Measurements from ENCODE around the gene TMEM80. TPM values are rescaled to one million over a fixed set of nuclear protein-coding genes. Genes with fewer than 3 reads are reported as not detected.

The TMEM80 gene
- polyA plus RNA-seq, 1 experiment = 19.5 TPM

DNA sequence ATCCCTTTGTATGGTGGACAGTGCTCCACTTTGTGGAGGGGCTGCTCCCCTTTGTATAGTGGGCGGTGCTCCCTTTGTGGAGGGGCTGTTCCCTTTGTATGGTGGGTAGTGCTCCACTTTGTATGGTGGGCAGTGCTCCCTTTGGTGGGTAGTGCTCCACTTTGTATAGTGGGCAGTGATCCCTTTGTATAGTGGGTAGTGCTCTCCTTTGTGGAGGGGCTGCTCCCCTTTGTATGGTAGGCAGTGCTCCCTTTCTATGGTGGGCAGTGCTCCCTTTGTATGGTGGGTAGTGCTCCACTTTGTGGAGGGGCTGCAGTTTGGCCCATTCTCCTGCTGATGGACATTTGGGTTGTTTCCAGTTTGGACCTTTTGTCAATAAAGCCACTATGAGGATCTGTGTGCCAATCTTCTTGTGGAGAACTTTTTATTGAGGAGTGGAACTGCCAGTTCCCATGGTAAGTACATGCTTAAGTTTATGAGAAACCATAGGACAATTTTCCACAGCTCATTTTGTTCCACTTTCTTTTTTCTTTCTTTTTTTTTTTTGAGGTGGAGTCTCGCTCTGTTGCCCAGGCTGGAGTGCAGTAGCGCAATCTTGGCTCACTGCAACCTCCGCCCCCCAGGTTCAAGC is 47.1 kb downstream of the TMEM80 start:
- TF ChIP-seq, protein P1, sequence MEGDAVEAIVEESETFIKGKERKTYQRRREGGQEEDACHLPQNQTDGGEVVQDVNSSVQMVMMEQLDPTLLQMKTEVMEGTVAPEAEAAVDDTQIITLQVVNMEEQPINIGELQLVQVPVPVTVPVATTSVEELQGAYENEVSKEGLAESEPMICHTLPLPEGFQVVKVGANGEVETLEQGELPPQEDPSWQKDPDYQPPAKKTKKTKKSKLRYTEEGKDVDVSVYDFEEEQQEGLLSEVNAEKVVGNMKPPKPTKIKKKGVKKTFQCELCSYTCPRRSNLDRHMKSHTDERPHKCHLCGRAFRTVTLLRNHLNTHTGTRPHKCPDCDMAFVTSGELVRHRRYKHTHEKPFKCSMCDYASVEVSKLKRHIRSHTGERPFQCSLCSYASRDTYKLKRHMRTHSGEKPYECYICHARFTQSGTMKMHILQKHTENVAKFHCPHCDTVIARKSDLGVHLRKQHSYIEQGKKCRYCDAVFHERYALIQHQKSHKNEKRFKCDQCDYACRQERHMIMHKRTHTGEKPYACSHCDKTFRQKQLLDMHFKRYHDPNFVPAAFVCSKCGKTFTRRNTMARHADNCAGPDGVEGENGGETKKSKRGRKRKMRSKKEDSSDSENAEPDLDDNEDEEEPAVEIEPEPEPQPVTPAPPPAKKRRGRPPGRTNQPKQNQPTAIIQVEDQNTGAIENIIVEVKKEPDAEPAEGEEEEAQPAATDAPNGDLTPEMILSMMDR (IDR thresholded peaks at IDR 0.05; ENCODE audit: insufficient read depth, low read depth, low read length) = no peak
- Histone ChIP-seq H3K4me3 (ENCODE audit: low read depth, low read length) (no peak overlapping the region), H3K27me3 (ENCODE audit: control insufficient read depth, insufficient read depth, low read length) (no peaks in the 10 kb centered on the region), H3K36me3 (ENCODE audit: control insufficient read depth, insufficient read depth, low read length) (no peaks in the 10 kb centered on the region)
- CTCF ChIA-PET = no interaction called here
- POLR2A ChIA-PET = no interaction called here
- no peak for DNase-seq (ENCODE audit: low read depth)

DNA sequence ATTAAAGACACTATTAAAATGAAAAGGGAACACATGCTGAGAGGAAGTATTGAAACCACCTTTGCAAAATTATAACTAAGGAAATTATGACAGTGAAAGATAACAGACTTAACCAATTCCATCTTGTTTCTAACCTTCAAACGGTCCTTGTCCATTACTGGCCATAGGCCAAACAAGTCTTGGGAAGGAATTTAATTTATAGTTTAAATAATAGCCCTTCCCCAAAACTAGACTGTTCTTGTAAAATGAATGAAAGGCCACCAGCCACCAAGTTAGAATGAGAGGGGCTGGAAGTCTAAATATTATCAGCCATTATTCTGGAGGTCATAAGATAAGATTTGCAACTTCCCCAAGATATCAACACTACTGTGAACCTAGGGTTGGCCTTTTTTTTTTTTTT is 49.8 kb downstream of the TMEM80 start:
- no peaks in the 10 kb centered on the region for H3K36me3 ChIP-seq (ENCODE audit: control insufficient read depth, insufficient read depth, low read length)
- no peaks in the 10 kb centered on the region for H3K27me3 ChIP-seq (ENCODE audit: control insufficient read depth, insufficient read depth, low read length)
- no peak overlapping the region for H3K4me3 ChIP-seq (ENCODE audit: low read depth, low read length)
- DNase-seq (ENCODE audit: low read depth) = no peak
- CTCF ChIA-PET = interaction anchor here (0.6 to 2.6 kb wide), 3 partner anchors 18 to 210 kb away, joined by 4 to 11 read pairs (median 5); no protein-coding TSS in a partner anchor
- TF ChIP-seq, protein P1 (IDR thresholded peaks at IDR 0.05; ENCODE audit: insufficient read depth, low read depth, low read length) = no peak
- POLR2A ChIA-PET = interaction anchor here (0.7 kb wide), 2 partner anchors 65 to 91 kb away, joined by 3 to 4 read pairs; no protein-coding TSS in a partner anchor

DNA sequence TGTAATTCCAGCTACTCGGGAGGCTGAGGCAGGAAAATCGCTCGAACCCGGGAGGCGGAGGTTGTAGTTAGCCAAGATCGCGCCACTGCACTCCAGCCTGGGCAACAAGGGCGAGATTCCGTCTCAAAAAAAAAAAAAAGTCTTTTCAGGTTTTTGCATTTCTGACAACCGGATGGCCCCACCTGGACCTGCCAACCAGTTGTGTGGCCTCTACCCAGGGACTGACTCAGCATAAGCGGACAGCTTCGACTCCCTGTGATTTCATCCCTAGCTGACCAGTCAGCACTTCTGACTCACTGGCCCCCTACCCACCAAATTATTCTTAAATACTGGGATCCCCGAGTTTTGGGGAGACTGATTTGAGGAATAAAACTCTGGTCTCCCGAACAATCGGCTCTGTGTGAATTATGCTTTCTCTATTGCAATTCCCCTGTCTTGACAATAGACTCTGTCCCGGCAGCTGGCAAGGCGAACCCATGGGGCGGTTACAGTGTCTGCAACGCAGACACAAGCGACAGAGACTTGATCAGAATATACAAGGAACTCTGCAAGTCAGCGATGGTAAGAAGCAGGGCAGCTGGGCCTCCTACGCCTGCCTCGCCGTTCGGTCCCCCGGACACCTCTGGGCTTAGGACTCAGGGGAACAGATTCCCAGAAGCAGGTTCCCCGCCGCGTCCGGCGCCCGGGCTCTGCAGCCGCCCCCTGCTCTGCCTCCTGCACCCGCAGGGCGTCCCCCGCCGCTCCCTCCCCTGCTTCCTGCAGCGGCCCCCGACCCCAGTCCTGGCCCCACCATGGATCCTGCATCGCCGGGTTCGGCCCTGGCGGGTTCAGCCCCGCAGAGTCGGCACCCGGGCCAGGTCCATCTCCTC is 50.9 kb downstream of the TMEM80 start:
- TF ChIP-seq, protein P1 (IDR thresholded peaks at IDR 0.05; ENCODE audit: insufficient read depth, low read depth, low read length) = no peak; the same call in 1 of the 2 replicates
- Histone ChIP-seq H3K27me3 (ENCODE audit: control insufficient read depth, insufficient read depth, low read length) (no peaks in the 10 kb centered on the region), H3K4me3 (ENCODE audit: low read depth, low read length) (peak overlapping the region; percentile 93), H3K36me3 (ENCODE audit: control insufficient read depth, insufficient read depth, low read length) (no peaks in the 10 kb centered on the region)
- ChIA-PET POLR2A (interaction anchor here (0.7 kb wide), 1 partner anchor 64 kb away, joined by 4 read pairs; no protein-coding TSS in a partner anchor), CTCF (interaction anchor here (0.6 to 4.4 kb wide), 12 partner anchors 9 to 192 kb away, joined by 3 to 20 read pairs (median 4); no protein-coding TSS in a partner anchor)
- DNase-seq (ENCODE audit: low read depth) = no peak

DNA sequence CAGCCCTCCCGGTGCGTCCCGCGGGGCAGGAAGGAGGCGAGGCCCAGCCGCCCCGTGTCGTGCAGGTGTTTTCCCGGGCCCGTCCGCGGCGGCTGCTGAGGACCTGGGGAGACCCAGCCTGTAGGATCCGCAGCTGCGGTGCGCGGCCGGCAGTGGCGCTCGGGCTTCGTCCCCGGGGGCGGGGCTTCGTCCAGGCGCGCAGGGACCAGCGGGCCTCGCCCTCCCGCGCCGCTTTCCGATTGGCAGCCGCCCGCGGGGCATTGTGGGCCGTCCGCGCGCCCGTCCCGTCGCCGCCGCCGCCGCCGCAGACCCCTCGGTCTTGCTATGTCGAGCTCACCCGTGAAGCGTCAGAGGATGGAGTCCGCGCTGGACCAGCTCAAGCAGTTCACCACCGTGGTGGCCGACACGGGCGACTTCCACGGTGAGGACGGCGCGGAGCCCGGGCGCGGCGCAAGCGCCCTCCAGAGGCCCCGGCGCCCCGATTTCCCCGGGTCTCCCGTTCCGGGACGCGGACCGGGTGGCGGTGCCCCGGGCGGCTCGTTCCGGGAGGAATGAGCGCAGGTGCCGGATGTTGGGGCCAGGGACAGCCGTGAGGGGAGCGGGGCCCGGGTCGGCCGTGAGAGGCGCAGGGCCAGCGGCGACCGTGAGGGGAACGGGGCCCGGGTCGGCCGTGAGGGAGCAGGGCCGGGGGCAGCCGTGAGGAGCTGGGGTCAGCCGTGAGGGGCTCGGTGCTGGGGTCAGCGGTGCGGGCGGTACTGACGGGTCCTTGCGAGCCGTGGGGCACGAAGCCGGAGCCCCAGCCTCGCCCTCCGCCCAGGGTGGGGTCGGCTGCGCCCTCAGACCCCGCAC is 51.8 kb downstream of the TMEM80 start, which contains the start of gene TALDO1:
TALDO1 (plus strand) TSS at position 307 of the 849 bp plus-strand sequence; CDS start at position 325, 18 bp downstream.
- DNase-seq (ENCODE audit: low read depth) = peak; percentile 30
- H3K4me3 ChIP-seq (ENCODE audit: low read depth, low read length) = peak within 1 kb of the TSS; percentile 93
- no peaks in the 10 kb centered on the region for H3K27me3 ChIP-seq (ENCODE audit: control insufficient read depth, insufficient read depth, low read length)
- CTCF ChIA-PET = interaction anchor here (1.0 to 4.4 kb wide), 10 partner anchors 10 to 192 kb away, joined by 3 to 20 read pairs (median 5); no protein-coding TSS in a partner anchor
- POLR2A ChIA-PET = no interaction called here
- TF ChIP-seq, protein P1 (IDR thresholded peaks at IDR 0.05; ENCODE audit: insufficient read depth, low read depth, low read length) = 0 out of 2 replicates have a peak, but pooled peaks have one; percentile 8
- H3K36me3 ChIP-seq (ENCODE audit: control insufficient read depth, insufficient read depth, low read length) = peaks cover 2% of the 10 kb centered on the region; the same call in 1 of the 2 replicates

Measured in BJ (cell line).